HG02938 (cell line): ENCODE data around the gene CNTN2.

Experiments used
- ATAC-seq: cut with Tn5 transposase; IDR thresholded peaks from one replicate; pipeline ENCODE4 v1.9.1; 2021; ENCODE audit warnings: mild to moderate bottlenecking, moderate library complexity; ENCODE audit not compliant: unreplicated experiment

CNTN2 gene

DNA sequence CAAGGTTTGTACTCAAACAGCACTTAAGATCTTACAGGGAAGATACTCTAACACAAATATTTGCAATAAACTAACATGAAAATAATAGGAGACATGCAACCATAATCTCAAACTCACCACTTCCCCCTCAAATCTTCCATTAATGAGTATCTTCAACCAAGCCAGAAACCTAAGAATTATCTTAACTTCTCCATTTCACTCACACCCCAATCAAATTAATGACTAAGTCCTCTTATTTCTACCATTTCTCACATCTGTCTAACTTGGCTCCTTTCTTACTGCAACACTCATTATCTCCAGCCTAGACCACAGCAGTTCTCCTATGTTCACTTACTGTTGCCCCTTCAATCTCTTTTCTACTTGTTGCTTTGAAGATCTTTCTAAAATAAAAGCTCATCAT is 68.3 kb downstream of the CNTN2 start:
- ATAC-seq: no peak

DNA sequence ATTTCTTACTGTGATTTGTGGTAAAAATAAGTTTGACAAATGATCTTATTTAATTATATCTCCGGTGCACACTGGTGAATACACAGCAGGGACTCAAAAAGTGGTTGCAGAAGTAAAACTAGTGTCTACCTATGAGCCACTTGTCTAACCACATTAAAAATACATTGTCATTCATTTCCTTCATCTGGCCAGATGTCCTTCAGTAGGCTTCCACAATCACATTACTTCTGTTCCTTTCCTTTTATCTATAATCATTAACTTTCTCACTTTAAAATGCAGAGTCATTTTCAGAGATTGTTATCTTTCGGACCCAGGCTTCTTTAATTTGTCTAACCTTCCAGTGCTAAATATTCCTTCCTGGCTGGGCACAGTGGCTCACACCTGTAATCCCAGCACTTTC is 75.7 kb downstream of the CNTN2 start:
- ATAC-seq: no peak

DNA sequence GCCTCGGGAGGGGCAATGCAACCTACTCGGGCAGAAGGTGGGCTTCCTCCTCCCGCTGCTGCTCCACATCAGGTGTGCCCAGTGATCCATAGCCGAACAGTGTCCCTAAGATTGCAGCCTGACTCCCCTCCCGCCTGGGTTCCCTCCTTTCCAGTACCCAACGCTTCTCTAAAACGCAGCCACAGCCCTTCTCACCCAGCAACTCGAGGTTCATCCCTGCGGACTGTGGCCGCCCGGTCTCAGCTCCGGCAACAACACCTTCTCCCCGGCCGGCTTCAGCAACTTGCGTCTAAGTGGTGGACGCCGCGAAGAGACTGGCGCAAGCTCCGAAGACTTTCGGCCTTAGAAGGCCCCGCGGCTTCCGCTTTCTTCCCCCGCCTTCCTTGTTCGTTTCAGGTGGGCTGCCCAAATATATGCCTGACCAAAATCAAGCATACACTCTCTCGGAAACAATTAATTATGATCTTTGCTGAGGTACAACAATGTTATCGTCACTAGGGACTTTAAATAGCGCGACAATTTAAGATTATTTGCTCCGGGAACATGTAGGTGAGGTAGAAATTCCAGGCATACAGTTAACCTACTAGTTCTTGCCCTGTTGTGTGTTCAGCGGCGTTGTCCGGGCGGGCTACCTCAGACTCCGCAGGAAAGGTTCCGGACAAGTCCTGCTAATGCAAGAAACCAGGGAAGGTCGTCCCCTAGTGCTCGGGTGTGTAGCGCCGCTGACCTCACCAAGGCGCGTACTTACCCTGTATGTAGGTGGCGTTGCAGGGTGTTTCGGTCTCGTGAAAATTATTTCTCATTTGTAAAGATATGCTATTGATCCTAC is 78.9 kb downstream of the CNTN2 start, which contains the start of gene RBBP5:
Gene RBBP5 (minus strand): TSS at position 319 of the 829 bp plus-strand sequence. CDS start 105 bp downstream, at position 214.
- peak; percentile 88 for ATAC-seq

DNA sequence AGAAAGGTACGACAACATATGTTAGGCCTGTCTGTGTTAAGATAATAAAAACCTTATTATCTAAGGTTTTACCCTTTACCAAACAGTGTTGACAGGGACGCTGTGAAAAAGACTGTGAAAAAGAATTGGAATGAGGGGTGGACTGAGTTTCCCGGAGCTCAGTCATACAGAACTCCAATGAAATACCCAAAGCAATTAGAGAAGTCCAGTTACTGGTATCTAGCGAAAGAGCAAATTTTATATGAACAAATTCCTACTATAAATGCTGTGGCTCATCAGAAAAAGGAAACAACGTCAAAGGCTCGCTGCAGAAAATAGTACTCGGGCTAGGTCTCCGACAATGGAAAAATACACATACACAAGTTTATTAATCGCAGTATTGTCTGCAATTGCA is 79.5 kb downstream of the CNTN2 start:
- ATAC-seq: peak; percentile 4

DNA sequence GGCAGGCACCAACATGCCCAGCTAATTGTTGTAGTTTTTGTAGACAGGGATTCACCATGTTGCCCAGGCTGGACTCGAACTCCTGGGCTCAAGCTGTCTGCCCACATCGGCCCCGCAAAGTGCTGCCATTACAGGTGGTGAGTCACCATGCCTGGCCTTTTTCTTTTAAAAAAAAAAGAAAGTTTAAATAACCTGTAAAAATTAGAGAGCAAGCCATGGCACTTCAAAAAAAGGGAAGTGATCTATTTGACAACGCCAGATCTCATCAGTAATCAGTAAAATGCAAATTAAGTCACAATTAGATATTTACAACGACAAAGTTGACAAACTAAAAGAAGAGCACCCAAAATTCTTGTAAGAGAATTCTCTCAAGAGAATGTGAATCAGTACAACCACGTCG is 81.7 kb downstream of the CNTN2 start:
- ATAC-seq: no peak

DNA sequence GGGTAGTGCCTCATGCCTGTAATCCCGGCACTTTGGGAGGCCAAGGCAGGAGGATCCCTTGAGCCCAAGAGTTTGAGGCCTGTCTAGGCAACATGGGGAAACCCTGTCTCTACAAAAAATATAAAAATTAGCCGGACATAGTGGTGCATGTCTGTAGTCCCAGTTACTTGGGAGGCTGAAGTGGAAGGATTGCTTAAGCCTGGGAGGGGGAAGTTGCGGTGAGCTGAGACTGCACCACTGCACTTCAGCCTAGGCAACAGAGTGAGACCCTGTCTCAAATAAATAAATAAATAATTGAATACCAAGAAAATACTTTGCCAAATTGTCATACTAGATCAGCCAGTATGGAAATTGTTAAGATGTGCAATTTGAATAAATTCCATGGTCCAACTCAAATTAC is 84.6 kb downstream of the CNTN2 start:
- no peak for ATAC-seq
